Rectal smooth muscle tissue (tissue), 1 donor: ENCODE measurements around the gene EPHA6.
"Not testable (repeated sequence)": the region's sequence is repeated elsewhere in the genome, so short reads cannot be mapped to it uniquely, and the experiment has no call there.

ENCODE experiments used
- H3K27ac ChIP-seq: one replicate; pipeline ENCODE4 v1.7.0; 2013; ENCODE audit warnings: low read depth, low read length, inconsistent platforms
- H3K27me3 ChIP-seq: one replicate; pipeline ENCODE4 v1.7.0; 2013; ENCODE audit warnings: low read length; ENCODE audit not compliant: control insufficient read depth, insufficient read depth
- H3K36me3 ChIP-seq: one replicate; pipeline ENCODE4 v1.7.0; 2013; ENCODE audit warnings: low read length; ENCODE audit not compliant: control insufficient read depth, insufficient read depth
- H3K4me1 ChIP-seq: one replicate; pipeline ENCODE4 v1.7.0; 2013; ENCODE audit warnings: low read length; ENCODE audit not compliant: control insufficient read depth, insufficient read depth
- H3K4me3 ChIP-seq: one replicate; pipeline ENCODE4 v1.7.0; 2013; ENCODE audit warnings: low read length
- H3K9ac ChIP-seq: one replicate; pipeline ENCODE4 v1.7.0; 2013; ENCODE audit warnings: low read length

EPHA6 gene

GRCh38 chr3:96843505-96844203 is 29.3 kb downstream of the EPHA6 start:
- Histone ChIP-seq H3K4me1 (no peaks in the 10 kb centered on the region), H3K4me3 (no peak overlapping the region), H3K27me3 (no peaks in the 10 kb centered on the region), H3K9ac (no peak overlapping the region), H3K27ac (no peak overlapping the region), H3K36me3 (no peaks in the 10 kb centered on the region)

- no peak overlapping the region for H3K9ac ChIP-seq
- no peaks in the 10 kb centered on the region for H3K4me1 ChIP-seq
- H3K36me3 ChIP-seq: no peaks in the 10 kb centered on the region
- no peak overlapping the region for H3K27ac ChIP-seq
- no peak overlapping the region for H3K4me3 ChIP-seq
- H3K27me3 ChIP-seq: no peaks in the 10 kb centered on the region
Measured at GRCh38 chr3:96844204-96844514, 29.8 kb downstream of the EPHA6 start.

GRCh38 chr3:96852849-96853248 is 38.5 kb downstream of the EPHA6 start:
- Histone ChIP-seq H3K27ac (no peak overlapping the region), H3K4me1 (no peaks in the 10 kb centered on the region), H3K27me3 (no peaks in the 10 kb centered on the region), H3K36me3 (no peaks in the 10 kb centered on the region), H3K4me3 (no peak overlapping the region), H3K9ac (no peak overlapping the region)

- Histone ChIP-seq H3K27ac (no peak overlapping the region), H3K4me1 (no peaks in the 10 kb centered on the region), H3K4me3 (no peak overlapping the region), H3K9ac (no peak overlapping the region), H3K27me3 (no peaks in the 10 kb centered on the region), H3K36me3 (no peaks in the 10 kb centered on the region)
Measured at GRCh38 chr3:96860882-96861281, 46.5 kb downstream of the EPHA6 start.

GRCh38 chr3:96863129-96863740 is 48.8 kb downstream of the EPHA6 start:
- Histone ChIP-seq H3K4me1 (no peaks in the 10 kb centered on the region), H3K4me3 (no peak overlapping the region), H3K27me3 (no peaks in the 10 kb centered on the region), H3K9ac (no peak overlapping the region), H3K27ac (no peak overlapping the region), H3K36me3 (no peaks in the 10 kb centered on the region)

GRCh38 chr3:96865605-96866004 is 51.2 kb downstream of the EPHA6 start:
- Histone ChIP-seq H3K36me3 (no peaks in the 10 kb centered on the region), H3K27me3 (no peaks in the 10 kb centered on the region), H3K9ac (no peak overlapping the region), H3K4me3 (no peak overlapping the region), H3K4me1 (no peaks in the 10 kb centered on the region), H3K27ac (no peak overlapping the region)

- no peaks in the 10 kb centered on the region for H3K4me1 ChIP-seq
- H3K36me3 ChIP-seq: no peaks in the 10 kb centered on the region
- H3K27ac ChIP-seq: no peak overlapping the region
- H3K27me3 ChIP-seq: no peaks in the 10 kb centered on the region
- H3K4me3 ChIP-seq: no peak overlapping the region
- no peak overlapping the region for H3K9ac ChIP-seq
Measured at GRCh38 chr3:96869316-96869715, 54.9 kb downstream of the EPHA6 start.

GRCh38 chr3:96877510-96877909 is 63.1 kb downstream of the EPHA6 start:
- Histone ChIP-seq H3K4me3 (no peak overlapping the region), H3K36me3 (no peaks in the 10 kb centered on the region), H3K4me1 (no peaks in the 10 kb centered on the region), H3K9ac (no peak overlapping the region), H3K27ac (no peak overlapping the region), H3K27me3 (no peaks in the 10 kb centered on the region)

GRCh38 chr3:96900031-96900430 is 85.6 kb downstream of the EPHA6 start:
- Histone ChIP-seq H3K4me1 (no peaks in the 10 kb centered on the region), H3K27me3 (no peaks in the 10 kb centered on the region), H3K27ac (no peak overlapping the region), H3K36me3 (no peaks in the 10 kb centered on the region), H3K9ac (no peak overlapping the region), H3K4me3 (no peak overlapping the region)

GRCh38 chr3:96900566-96900965 is 86.2 kb downstream of the EPHA6 start:
- Histone ChIP-seq H3K27me3 (no peaks in the 10 kb centered on the region), H3K4me3 (no peak overlapping the region), H3K9ac (no peak overlapping the region), H3K4me1 (no peaks in the 10 kb centered on the region), H3K27ac (no peak overlapping the region), H3K36me3 (no peaks in the 10 kb centered on the region)

- Histone ChIP-seq H3K4me1 (no peaks in the 10 kb centered on the region), H3K4me3 (no peak overlapping the region), H3K27ac (no peak overlapping the region), H3K36me3 (no peaks in the 10 kb centered on the region), H3K27me3 (no peaks in the 10 kb centered on the region), H3K9ac (no peak overlapping the region)
Measured at GRCh38 chr3:96915445-96915844, 101.1 kb downstream of the EPHA6 start.

- no peaks in the 10 kb centered on the region for H3K4me1 ChIP-seq
- H3K9ac ChIP-seq: no peak overlapping the region
- no peaks in the 10 kb centered on the region for H3K36me3 ChIP-seq
- H3K4me3 ChIP-seq: no peak overlapping the region
- no peaks in the 10 kb centered on the region for H3K27me3 ChIP-seq
- no peak overlapping the region for H3K27ac ChIP-seq
Measured at GRCh38 chr3:96931119-96931862, 116.9 kb downstream of the EPHA6 start.

- H3K27ac ChIP-seq, H3K36me3 ChIP-seq: not testable (repeated sequence)
Measured at GRCh38 chr3:96942131-96942530, 127.7 kb downstream of the EPHA6 start.

More at GRCh38 chr3:96942131-96942530, 127.7 kb downstream of the EPHA6 start:
- not testable (repeated sequence) for H3K4me3 ChIP-seq, H3K9ac ChIP-seq, H3K27me3 ChIP-seq, H3K4me1 ChIP-seq
